ENCODE data around the gene GP1BA.

The GP1BA gene

DNA sequence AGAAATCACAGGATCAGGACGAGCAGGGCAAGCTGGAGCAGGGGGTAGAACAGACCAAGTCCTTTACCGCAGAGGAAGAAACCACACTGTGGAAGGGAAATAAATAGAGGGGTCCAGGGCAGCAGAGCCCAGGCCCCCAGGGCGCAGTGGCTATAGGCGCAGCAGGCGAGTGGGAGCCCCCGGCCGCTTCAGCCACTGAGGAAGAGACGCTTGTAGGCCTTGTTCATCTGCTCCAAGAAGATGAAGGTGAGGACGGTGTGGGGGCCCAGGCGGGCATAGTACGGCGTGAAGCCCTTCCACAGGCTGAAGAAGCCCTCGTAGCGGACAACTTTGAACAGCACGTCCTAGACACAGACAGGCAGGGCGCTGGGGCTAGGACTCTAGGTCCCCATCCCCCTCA lies 5.5 kb downstream of the GP1BA start:
- no peak overlapping the region for H3K4me3 ChIP-seq (ENCODE audit: low read depth, low read length)

DNA sequence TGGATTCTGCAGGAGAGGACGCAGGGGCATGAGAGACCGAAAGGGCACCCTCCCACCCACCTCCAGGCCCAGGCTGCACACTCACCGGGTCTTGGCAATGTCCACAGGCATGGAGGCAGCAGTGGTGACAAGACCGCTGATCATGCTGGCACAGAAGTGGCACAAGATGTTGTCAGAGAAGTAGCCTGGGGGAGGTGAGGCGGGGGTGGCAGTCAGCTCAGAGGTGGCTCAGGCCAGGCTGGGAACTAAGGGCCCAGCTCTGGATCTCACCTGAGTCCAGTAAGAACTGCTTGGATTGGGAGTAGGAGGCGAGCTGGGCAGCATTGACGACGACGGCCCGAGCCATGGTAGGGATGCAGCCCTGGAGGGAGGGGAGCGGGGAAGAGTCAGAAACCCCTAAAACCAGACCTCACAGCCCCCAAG lies 6.0 kb downstream of the GP1BA start:
- H3K4me3 ChIP-seq (ENCODE audit: low read depth, low read length), result no peak overlapping the region

DNA sequence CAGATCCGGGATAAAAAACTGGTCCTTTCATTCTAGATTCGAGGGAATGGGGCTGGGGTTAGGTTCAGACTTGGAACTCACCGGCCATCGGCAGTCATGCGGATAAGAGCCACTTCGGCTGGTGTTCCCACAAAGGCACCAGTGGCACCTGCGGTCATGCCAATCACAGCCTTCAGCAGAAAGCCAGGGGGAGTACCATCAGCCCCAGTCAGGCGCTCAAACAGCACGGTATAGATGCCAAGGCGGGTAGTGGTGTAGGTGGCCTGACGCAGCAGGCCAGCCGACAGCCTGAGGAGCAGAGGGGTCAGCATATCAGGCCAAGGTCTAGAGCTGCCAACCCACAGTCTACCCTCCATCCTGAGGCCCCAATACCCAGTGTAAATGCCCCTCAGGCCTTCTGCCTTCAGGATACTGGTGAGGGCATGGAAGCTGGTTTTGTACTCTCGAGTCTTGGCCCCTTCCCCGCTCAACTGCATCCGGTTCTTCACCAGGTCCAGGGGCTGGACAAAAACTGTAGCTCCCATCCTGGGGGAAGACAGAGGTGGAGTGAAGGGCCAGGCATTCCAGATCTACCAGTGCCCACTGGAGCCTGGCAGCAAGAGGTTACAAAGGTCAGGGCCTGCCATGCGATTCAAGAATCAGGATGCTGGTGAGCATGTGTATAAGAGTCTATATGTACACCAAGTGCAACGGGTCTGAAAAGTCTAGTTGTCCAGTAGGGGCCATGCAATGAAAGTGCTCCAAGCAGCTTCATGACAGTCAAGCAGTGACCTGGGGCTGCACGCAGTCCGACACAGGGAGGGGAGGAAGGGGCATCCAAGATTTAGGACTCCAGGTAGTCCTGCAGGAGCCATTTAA lies 6.8 kb downstream of the GP1BA start:
- H3K4me3 ChIP-seq (ENCODE audit: low read depth, low read length), result peak overlapping the region; percentile 95

DNA sequence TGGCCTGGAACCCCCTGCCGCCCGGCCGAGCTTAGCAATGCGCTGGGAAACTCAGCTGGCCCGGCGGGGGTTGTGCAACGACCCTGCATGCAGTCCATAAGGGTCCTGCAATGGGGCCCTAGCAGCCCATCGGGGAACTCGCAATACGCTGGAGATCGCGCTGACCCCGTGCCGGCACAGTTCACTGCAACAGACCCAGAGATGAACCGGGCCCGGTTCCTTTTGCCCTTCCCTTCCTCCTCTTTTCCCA lies 7.4 kb downstream of the GP1BA start:
- H3K4me3 ChIP-seq (ENCODE audit: low read depth, low read length), result peak overlapping the region; percentile 95

DNA sequence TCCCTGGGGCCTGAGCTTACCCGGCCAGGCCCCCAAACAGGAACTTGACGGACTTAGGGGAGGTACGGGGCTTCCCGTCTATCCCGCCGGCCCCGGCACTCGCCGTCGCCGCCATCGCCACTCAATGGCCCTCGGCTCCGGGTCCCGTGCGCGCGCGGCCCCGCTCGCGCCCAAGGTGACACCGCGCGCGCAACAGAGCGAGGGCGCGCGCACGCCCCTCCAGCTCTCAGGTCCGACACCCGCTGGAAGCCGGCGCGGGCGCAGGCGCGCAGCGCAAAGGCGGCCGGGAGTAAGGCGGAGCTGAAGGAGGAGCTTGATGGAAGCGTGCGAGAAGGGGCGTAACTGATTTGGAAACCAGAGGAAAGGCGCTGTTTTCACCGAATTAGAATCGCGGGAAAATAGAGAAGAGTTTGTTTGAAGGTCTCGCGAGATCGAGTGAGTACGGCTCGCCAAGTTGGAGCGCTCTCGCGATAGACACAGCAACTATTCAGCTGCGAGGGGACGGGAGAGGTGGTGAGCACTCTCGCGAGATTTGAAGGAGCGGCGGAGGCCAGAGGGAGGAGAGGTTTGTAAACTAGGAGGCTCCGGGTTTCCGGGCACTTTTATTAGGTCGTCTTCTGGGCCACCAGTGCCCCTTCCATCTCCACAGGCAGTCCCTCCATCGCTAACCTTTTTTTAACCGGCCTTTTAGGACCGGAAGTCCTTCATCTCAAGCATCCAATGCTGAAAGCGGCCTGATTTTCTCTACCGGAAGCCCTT lies 7.9 kb downstream of the GP1BA start, which contains the start of the genes RNF167 and SLC25A11:
Gene RNF167, plus strand, starts transcription at position 473 of the 759 bp plus-strand sequence. CDS start 642 bp downstream, outside the sequence.
Gene SLC25A11, minus strand, starts transcription at position 251 of the 759 bp plus-strand sequence. Its CDS starts 136 bp downstream, at position 115.
- peak within 1 kb of the TSS; percentile 95 for H3K4me3 ChIP-seq (ENCODE audit: low read depth, low read length)

DNA sequence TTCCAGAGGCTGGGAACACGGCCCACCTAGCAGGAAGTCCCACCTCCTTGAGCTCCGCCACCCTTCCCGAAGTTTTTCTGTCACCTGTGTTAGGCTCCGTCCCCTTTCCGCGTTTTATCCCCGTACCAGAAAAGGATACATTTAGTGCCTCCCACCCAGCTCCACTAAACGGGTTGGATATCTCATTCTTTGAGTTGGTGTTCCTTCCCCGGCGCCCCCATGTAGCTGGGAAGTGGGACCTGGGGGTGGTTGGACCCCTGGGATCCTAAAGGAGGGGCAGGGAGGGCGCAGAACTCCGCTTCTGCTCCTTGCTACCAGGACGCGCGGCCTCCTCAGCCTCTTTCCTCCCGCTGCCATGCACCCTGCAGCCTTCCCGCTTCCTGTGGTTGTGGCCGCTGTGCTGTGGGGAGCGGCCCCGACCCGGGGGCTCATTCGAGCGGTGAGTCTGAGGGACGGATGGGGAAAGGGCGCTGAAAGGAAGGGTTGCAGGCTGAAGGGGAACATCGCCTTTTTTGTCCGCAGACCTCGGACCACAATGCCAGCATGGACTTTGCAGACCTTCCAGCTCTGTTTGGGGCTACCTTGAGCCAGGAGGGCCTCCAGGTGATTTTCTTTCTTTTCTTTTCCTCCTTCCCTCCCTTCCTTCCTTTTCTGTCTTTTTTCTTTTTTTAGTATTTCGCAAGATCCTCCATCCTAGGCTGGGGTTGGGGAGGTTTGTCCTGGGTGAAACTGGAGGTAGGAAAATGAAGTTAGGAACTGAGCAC lies 8.7 kb downstream of the GP1BA start:
- H3K4me3 ChIP-seq (ENCODE audit: low read depth, low read length), result peak overlapping the region; percentile 95

DNA sequence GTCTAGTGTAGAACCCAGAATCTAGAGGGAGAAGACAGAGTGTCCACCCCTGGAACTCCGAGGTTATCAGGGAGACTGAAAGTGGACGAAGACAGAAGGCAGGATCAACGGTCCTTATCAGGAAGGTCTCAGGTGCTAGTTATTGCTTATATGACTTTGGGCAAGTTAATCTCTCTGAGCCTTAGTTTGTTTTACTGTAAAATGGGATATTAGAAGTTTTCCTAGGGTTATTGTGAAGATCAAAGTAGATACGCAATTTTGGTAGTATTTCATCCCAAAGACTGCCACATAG lies 9.2 kb downstream of the GP1BA start:
- H3K4me3 ChIP-seq (ENCODE audit: low read depth, low read length), result peak overlapping the region; percentile 95

DNA sequence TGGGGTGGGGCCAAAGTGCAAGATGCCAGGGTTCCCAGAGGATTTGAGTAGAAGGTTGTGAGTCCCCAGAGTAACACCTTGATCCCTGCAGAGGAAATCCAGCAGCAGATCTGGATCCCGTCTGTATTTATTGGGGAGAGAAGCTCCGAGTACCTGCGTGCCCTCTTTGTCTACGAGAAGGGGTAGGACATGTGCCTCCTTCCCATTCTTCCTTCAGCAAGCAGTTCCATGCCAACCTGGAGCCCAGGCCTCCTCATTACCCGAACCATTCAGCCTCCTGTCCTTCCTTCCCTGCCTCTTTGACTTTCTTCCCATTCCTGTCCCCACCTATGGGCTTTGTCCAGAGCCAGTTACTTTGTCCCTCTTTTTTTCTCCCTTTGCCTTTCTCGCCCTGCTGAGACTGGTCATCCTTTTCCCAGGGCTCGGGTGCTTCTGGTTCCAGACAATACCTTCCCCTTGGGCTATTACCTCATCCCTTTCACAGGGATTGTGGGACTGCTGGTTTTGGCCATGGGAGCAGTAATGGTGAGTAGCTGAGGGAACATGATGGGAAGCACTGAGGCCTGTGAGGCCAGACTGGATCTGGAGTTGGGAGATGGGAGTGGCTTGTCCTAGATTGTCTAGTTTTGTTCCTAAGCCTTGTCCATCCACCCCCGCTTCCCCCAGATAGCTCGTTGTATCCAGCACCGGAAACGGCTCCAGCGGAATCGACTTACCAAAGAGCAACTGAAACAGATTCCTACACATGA lies 10.9 kb downstream of the GP1BA start:
- no peak overlapping the region for H3K4me3 ChIP-seq (ENCODE audit: low read depth, low read length)

DNA sequence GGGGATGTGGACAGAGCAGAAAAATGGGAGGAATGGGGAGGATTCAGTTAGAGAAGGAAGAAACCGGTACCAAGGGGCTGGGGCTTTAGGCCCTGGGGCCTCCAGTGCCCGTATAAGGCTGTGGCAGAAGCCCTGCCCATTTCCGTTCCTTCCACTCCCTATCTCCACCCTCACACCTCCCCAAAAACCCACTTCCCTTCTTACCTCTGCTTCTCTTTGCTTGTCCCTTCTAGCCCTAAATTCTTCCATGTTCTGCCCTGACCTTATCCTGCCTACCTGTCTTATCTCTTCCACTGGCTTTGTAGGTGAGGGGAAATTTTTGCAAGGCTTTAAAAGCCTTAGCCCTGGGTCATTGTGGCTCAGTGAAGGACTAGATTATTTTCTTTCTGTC lies 12.1 kb downstream of the GP1BA start:
- H3K4me3 ChIP-seq (ENCODE audit: low read depth, low read length), result no peak overlapping the region

DNA sequence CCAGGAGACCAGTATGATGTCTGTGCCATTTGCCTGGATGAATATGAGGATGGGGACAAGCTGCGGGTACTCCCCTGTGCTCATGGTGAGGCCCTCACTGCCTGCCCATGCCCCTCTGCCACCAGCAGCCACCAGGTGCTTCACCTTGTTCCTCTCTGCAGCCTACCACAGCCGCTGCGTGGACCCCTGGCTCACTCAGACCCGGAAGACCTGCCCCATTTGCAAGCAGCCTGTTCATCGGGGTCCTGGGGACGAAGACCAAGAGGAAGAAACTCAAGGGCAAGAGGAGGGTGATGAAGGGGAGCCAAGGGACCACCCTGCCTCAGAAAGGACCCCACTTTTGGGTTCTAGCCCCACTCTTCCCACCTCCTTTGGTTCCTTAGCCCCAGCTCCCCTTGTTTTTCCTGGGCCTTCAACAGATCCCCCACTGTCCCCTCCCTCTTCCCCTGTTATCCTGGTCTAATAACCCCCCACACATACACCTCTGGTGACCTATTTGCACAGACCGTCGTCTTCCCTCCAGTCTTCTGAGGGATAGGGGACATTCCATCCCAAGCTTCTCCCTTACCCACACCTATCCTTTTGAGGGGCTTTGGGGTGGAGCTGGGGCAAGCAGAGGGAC lies 12.6 kb downstream of the GP1BA start:
- no peak overlapping the region for H3K4me3 ChIP-seq (ENCODE audit: low read depth, low read length)

DNA sequence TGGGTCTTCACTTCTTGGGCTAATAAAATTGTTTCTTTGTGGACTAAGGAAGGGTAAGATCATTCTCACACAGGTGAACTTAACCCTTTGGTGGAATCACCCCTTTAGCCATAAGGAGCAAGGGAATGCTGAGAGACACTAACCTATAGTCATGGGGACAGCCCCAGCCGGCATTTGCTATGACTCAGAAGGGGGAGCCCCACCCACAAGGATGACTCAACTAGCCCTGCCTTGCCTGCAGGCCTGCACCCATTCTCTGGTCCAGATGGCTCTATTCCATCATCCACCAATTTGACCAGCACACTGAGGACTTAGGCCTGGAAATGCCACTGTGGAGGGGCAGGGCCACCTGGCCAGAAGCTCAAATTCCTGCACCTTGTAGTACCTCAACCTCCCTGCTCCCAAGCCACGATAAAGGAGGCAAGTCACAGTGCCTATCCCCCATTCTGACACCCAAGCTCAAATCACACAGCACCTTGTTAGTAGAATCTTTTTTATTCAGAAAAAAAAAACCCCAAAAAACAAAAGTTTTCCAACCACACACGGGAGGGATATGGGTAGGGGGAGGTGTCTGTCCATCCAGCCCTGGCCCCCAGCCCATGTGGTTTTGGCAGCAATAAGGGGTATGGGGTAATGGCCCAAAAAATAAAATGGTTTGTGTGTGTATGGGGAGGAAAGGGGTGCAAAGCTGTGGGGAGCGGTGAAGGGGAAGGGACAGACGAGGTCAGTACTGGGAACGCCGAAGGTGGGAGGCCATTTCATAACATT lies 13.3 kb downstream of the GP1BA start:
- no peak overlapping the region for H3K4me3 ChIP-seq (ENCODE audit: low read depth, low read length)

DNA sequence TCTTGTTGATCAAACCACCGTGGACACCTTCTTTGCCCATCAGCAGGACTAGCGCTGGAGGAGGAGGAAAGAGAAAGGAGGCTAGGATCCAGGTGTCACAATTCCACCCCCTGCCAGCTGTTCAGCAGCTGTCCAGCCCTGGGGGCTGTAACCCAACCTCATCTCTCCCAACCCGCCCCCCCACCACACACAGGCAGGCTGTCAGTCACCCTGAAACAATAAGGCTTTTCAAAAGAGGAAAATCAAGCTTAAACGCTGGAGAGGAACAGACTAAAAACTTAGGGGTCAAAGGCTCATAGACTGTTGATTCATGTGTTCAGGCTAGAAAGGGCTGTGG lies 13.8 kb downstream of the GP1BA start:
- H3K4me3 ChIP-seq (ENCODE audit: low read depth, low read length), result no peak overlapping the region

DNA sequence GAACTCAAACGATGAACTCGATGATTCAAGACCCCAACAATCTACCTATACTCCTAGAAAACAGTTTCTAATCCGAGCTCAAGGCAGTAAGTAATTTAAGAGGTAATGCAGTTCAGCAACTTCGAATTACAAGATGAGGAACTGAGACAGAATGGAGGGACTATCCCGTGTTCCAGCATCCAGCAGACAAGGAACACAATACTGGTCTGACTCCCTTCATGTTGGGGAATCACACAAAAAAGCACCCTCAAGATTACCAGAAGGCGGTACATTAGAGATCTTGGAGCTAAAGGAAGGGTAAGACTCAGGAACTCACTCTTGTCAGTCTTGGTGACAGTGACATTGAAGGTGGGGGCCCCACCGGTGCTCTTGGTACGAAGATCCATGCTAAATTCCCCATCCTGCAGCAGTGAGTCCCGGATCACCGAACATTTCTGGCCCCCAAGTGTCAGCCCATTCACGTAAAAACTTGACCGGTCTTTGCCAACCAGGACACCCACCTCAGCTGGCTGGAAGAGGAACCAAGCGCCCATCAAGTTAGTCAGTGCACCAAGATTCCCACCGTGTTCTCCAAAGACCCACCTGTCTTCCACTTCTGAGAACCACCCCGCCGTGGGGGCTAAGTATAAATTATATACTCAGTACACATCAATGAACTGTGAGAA lies 14.4 kb downstream of the GP1BA start:
- peak overlapping the region; percentile 98 for H3K4me3 ChIP-seq (ENCODE audit: low read depth, low read length)

DNA sequence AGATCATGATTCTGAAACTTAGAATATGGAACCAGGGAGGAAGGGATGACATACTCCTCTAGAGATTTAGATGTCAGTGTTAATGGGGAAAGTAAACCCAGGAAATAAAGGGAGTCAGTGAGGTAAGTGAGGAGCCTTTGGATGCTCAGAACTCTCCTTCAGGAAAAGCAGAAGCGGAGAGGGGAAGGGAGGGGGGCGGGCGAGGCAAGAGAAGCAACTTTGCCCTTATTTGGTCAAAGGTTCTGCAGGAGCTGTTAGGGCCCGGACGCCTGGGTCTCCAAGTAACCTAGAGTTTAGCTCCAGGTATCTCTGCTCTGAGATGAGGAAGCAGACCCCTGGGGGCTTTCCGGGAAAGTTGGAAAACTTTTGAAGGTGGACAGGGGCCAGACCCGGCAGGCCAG lies 14.9 kb downstream of the GP1BA start:
- H3K4me3 ChIP-seq (ENCODE audit: low read depth, low read length), result peak overlapping the region; percentile 98

DNA sequence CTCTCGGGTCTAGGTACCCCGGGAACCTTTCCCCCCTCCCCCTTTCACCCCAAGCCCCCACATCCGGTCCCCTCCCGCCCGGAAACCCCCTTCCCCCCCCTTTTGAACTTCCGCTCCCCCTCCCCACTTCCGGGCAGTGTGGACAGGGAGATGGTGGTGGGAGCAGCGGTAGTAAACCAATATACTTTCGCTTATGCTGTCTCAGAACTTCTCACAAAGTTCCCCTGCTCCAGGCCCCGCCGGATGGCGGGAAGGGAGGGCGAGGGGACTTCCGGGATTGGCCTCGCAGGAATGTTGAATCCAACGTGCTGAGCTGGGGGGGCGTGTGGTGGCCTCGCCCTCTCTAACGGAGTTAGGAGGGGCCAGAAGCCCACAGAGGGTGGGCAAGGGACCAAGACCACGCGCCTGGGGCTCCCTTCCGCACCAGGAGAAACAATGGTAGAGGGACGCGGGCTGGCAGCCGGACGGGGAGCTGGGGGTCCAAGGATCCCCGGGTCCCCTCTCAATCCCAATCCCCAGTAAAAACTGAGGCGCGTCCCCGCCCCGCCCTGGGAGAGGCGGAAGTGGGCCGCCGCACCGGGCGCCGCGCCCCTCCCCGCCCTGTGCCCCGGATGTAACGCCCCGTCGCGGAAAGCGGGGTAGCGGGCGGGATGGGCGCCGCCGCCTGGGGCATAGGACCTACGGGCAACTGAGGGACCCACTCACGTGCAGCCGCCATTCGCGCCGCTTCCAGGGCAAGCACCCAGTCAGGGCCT lies 15.5 kb downstream of the GP1BA start:
- peak overlapping the region; percentile 98 for H3K4me3 ChIP-seq (ENCODE audit: low read depth, low read length)

DNA sequence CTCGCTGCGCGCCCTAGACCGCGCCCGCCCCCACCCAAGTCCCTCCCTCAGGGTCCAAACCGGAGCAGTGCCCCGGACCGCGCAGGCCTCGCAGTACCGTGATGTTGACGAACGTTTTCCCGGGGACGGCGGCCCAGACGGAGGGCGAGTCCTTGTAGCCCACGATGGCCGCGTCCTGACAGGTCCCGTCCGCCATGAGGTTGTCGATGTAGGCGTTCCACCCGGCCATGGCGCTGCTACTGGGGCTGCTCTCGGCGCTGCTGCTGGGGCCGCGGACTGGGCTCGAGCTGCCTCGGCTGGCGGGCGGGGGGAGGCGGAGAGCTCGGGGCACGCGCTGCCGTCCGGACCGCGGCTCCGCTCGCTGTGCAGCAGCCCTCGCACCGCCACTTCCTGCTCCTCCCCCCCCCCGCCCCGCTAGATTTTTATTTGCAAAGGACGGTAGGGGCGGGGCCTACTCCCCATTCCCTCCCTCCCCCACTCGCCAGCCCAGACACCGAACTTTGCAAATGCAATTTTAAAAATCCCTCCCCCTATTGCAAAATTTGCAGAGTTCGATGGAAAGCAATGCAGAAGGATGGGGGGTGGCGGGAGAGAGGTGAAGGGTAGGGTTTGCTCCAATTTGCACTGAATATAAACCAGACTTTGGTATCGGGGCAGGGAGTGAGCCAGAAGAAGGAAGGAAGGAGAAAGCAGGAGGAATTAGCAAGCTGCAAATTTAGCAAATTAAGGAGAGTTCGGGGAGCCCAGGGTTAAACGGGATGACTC lies 16.3 kb downstream of the GP1BA start, which contains the start of gene PFN1:
Gene PFN1, minus strand, starts transcription at position 365 of the 765 bp plus-strand sequence. Its CDS starts 136 bp downstream, at position 229.
- peak within 1 kb of the TSS; percentile 98 for H3K4me3 ChIP-seq (ENCODE audit: low read depth, low read length)

DNA sequence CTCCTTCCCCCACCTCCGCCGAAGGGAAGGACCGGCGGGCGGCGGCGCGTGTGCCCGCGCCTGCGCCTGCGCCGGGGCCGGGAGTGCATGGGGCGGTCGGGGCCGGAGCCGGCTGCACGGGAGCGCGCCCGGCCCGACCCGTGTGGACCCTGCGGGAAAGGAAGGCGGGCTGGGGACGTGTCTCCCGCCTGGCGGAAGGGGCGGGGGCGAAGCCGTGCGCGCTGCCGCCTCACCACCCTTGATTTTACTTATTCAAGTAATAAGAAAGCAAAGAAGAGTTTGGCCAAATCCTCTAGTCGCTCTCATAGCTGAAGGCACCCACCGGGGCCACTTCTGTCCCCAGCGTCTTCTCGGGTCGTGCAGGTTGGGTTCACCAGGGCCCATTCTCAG lies 16.8 kb downstream of the GP1BA start:
- H3K4me3 ChIP-seq (ENCODE audit: low read depth, low read length), result peak overlapping the region; percentile 98

Measured in iPS-11a (cell line).